Transverse colon (tissue), 4 donors: ENCODE data around the gene IQCM. TPM values are rescaled to one million over a fixed set of nuclear protein-coding genes. Genes with fewer than 3 reads are reported as not detected.
"Not testable (repeated sequence)": the region's sequence is repeated elsewhere in the genome, so short reads cannot be mapped to it uniquely, and the experiment has no call there.

Experiments
- DNase-seq: peaks from one replicate; pipeline ENCODE4 v3.0.0-alpha.2; 2019
- H3K27ac ChIP-seq, 4 donors: fragments of 200-600 bp; sonication (generic); 2 replicates each; pipeline ENCODE4 v1.5.1; 2016 to 2018; ENCODE audit warnings: inconsistent platforms in 4 of 4
- H3K27me3 ChIP-seq: fragments of 200-600 bp; sonication (generic); 2 replicates; pipeline ENCODE4 v1.5.1; 2017; ENCODE audit warnings: inconsistent platforms
- H3K36me3 ChIP-seq, 4 donors: fragments of 200-600 bp; sonication (generic); 2 replicates each; pipeline ENCODE4 v1.5.1; 2017 to 2019; ENCODE audit warnings: inconsistent platforms in 4 of 4
- H3K4me1 ChIP-seq, 4 donors: fragments of 200-600 bp; sonication (generic); 2 replicates each; pipeline ENCODE4 v1.5.1; 2017 to 2020; ENCODE audit warnings: inconsistent platforms in 4 of 4
- H3K4me3 ChIP-seq, 4 donors: fragments of 200-600 bp; sonication (generic); 1 replicate in 1 of 4; 2 replicates in 3 of 4; pipeline versions ENCODE4 v1.5.1 to v1.6.1; 2017 to 2019; ENCODE audit warnings: inconsistent platforms in 4 of 4
- H3K9me3 ChIP-seq, 2 donors: fragments of 200-600 bp; sonication (generic); 2 replicates each; pipeline ENCODE4 v1.5.1; 2017 to 2019; ENCODE audit warnings: inconsistent platforms in 2 of 2
- EP300 ChIP-seq: sonication (generic); formaldehyde crosslinking; IDR thresholded peaks from one replicate; pipeline ENCODE4 v1.6.1; 2017; ENCODE audit warnings: antibody characterized with exemption, low read depth
- POLR2A ChIP-seq: fragments of 450-650 bp; IDR thresholded peaks from one replicate; pipeline ENCODE4 v1.6.1; 2016; ENCODE audit warnings: antibody characterized with exemption, mild to moderate bottlenecking, moderate library complexity
- POLR2AphosphoS5 ChIP-seq, 3 donors: sonication (generic); formaldehyde crosslinking; IDR thresholded peaks; one replicate each; pipeline ENCODE4 v1.6.1; 2016; ENCODE audit warnings: antibody characterized with exemption in 3 of 3
- WGBS, 2 donors: methylation state at CpG; one replicate each; pipeline ENCODE4 v1.1.5; 2018; ENCODE audit warnings: low coverage in 1 of 2; 5-methylcytosine and 5-hydroxymethylcytosine counted together
- in situ Hi-C, 4 donors: fragments of 200-750 bp; cut with MboI; loops; one replicate each; pipeline versions ENCODE4 v1.15.0 to v1.15.1; 2017; ENCODE audit warnings: low sequenced_read_pairs in 3 of 4, low pct_ligation_motif_present in 1 of 4, low pct_unique_long_range_greater_than_20kb in 1 of 4
- intact Hi-C: fragments of 100-400 bp; cut with DNase I; formaldehyde crosslinking; loops from one replicate; pipeline ENCODE4 v1.15.1; 2023; ENCODE audit warnings: low total_unique reads
- total RNA-seq, 4 donors: library from RNA; depleted of rRNA; stranded (reverse); fragments of >200 nt; gene quantifications; one replicate each; pipeline ENCODE4 v1.1.0, GENCODE V29; 2016
- TF ChIP-seq, protein P1 (sequence below), 5 experiments: fragments of 200-600 bp in 3 of 5; fragments of 450-650 bp in 2 of 5; sonication (generic) in 3 of 5; IDR thresholded peaks; 1 replicate in 2 of 5; 2 replicates in 3 of 5; pipeline ENCODE4 v1.5.1; 2016 to 2017; ENCODE audit warnings: antibody characterized with exemption in 5 of 5, inconsistent platforms in 3 of 5, mild to moderate bottlenecking in 2 of 5, moderate library complexity in 1 of 5

The IQCM gene
- total RNA-seq, 4 donors from 2014 or later: 4.0 to 8.6 (median 8.5) TPM

DNA sequence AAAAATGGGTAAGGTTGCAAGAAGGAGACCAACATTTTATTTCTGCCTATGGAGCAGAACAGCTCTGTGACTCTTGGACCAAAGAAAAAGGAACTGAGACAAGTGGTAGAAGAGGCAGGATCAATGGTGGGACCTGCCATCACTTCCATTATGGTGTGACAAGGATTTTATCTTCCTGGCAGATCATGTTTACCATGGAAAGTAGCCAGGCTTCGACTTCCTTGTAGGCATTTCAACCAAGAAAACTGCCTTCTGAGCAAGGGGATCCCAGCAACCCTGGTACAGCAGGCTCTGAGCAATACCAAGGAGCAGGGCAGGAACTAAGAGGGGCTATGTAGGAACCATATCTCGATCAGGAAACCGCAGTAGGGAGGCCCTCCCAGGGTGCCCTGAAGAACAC is 317.4 kb downstream of the IQCM start:
- DNase-seq: no peak
- H3K36me3 ChIP-seq: no peaks in the 10 kb centered on the region
- H3K4me1 ChIP-seq: no peaks in the 10 kb centered on the region
- TF ChIP-seq EP300 (no peak), POLR2AphosphoS5 (IDR thresholded peaks at IDR 0.05) (no peak), POLR2A (no peak)
- TF ChIP-seq, protein P1, sequence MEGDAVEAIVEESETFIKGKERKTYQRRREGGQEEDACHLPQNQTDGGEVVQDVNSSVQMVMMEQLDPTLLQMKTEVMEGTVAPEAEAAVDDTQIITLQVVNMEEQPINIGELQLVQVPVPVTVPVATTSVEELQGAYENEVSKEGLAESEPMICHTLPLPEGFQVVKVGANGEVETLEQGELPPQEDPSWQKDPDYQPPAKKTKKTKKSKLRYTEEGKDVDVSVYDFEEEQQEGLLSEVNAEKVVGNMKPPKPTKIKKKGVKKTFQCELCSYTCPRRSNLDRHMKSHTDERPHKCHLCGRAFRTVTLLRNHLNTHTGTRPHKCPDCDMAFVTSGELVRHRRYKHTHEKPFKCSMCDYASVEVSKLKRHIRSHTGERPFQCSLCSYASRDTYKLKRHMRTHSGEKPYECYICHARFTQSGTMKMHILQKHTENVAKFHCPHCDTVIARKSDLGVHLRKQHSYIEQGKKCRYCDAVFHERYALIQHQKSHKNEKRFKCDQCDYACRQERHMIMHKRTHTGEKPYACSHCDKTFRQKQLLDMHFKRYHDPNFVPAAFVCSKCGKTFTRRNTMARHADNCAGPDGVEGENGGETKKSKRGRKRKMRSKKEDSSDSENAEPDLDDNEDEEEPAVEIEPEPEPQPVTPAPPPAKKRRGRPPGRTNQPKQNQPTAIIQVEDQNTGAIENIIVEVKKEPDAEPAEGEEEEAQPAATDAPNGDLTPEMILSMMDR (IDR thresholded peaks at IDR 0.05): no peak
- no peaks in the 10 kb centered on the region for H3K27me3 ChIP-seq
- WGBS, 2 donors: 13 to 53% methylated on average over 2 to 3 of the region's 3 CpGs
- H3K9me3 ChIP-seq: no peaks in the 10 kb centered on the region
- in situ Hi-C loops (no loop called here), intact Hi-C loops (no loop called here)
- H3K27ac ChIP-seq: no peak overlapping the region
- H3K4me3 ChIP-seq: no peak overlapping the region

DNA sequence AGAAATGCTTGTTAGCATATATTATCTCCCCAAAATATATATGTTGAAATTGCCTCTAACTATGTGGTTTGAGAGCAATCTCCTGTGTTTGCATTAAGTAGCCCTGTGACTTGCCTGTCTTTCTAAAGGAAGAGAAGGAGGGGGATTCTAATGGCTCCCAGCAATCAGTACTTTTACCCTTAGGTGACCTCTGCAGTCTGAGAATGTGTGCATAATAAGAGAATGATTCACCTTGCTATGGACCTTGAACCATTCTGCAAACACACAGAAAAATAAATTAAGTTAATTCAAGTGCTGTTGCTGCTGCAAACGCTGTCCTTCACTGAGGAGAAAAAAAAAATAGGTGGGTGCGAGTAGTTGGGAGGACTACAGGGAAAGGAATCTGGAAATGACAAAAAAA is 322.2 kb downstream of the IQCM start:
- no peak for TF ChIP-seq POLR2AphosphoS5 (IDR thresholded peaks at IDR 0.05)
- no peak for TF ChIP-seq EP300
- TF ChIP-seq POLR2A: no peak
- TF ChIP-seq, protein P1 (IDR thresholded peaks at IDR 0.05): no peak
- Histone ChIP-seq H3K9me3 (no peaks in the 10 kb centered on the region), H3K4me3 (no peak overlapping the region), H3K27ac (no peak overlapping the region), H3K27me3 (no peaks in the 10 kb centered on the region), H3K36me3 (no peaks in the 10 kb centered on the region), H3K4me1 (no peaks in the 10 kb centered on the region)
- intact Hi-C loops: no loop called here
- 47 to 55% methylated on average over 2 of the region's 2 CpGs for WGBS, 2 donors
- no peak for DNase-seq
- in situ Hi-C loops: no loop called here

DNA sequence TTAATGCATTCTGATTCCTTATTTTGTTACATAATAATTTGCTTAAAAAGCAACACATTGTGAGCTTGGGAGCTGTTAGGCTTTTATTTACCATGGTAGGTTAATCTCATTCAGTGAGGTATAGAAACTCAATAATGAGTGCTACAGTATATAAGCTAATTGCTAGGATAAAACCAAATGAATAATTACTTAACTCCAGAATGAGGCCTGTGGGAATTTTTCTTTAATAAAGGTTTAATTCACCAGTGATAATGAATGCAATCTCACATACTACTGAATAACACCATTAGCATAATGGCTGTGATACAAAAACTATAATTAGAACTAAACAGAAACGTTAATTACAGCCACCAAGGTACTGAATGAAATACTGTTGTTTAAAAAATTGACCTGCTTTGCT is 326.3 kb downstream of the IQCM start:
- H3K36me3 ChIP-seq: no peaks in the 10 kb centered on the region
- DNase-seq: no peak
- in situ Hi-C loops (no loop called here), intact Hi-C loops (no loop called here)
- TF ChIP-seq POLR2A (no peak), EP300 (no peak), POLR2AphosphoS5 (IDR thresholded peaks at IDR 0.05) (no peak)
- TF ChIP-seq, protein P1 (IDR thresholded peaks at IDR 0.05): no peak
- H3K27ac ChIP-seq: no peak overlapping the region
- H3K4me1 ChIP-seq: no peaks in the 10 kb centered on the region
- no peaks in the 10 kb centered on the region for H3K9me3 ChIP-seq
- 30 to 61% methylated on average over 1 of the region's 1 CpG for WGBS, 2 donors
- H3K4me3 ChIP-seq: no peak overlapping the region
- H3K27me3 ChIP-seq: no peaks in the 10 kb centered on the region

DNA sequence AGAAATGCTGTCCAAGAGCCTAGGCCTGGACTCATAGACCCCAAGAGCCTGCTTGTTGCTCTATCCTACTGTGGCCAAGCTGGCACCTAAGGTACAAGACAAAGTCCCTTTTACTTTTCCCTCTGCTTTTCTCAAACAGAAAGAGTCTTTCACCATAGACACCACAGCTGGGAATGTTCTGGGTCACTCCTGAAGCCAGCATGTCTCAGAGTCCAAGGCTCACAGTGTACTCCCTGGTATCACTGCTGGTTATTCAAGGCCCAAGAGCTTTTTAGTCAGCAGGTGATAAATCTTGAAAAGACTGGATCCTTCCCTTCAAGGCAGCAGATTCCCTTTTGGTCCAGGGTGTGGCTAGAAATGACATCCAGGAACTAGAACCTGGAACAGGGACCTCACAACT is 328.8 kb downstream of the IQCM start:
- in situ Hi-C loops (no loop called here), intact Hi-C loops (no loop called here)
- DNase-seq: no peak
- H3K36me3 ChIP-seq: no peaks in the 10 kb centered on the region
- TF ChIP-seq POLR2A (no peak), POLR2AphosphoS5 (IDR thresholded peaks at IDR 0.05) (no peak), EP300 (no peak)
- TF ChIP-seq, protein P1 (IDR thresholded peaks at IDR 0.05): no peak
- H3K4me1 ChIP-seq: no peaks in the 10 kb centered on the region
- no peaks in the 10 kb centered on the region for H3K9me3 ChIP-seq
- no peaks in the 10 kb centered on the region for H3K27me3 ChIP-seq
- H3K27ac ChIP-seq: no peak overlapping the region
- H3K4me3 ChIP-seq: no peak overlapping the region

DNA sequence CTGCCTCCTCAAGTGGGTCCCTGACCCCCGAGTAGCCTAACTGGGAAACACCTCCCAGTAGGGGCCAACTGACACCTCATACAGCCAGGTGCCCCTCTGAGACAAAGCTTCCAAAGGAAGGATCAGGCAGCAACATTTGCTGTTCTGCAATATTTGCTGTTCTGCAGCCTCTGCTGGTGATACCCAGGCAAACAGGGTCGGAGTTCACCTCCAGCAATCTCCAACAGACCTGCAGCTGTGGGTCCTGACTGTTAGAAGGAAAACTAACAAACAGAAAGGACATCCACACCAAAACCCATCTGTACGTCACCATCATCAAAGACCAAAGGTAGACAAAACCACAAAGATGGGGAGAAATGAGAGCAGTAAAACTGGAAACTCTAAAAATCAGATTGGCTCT is 347.0 kb downstream of the IQCM start:
- WGBS, 2 donors: 73% methylated on average over 3 of the region's 3 CpGs; no CpG with 5 or more reads in 1 of the 2 donors
- H3K36me3 ChIP-seq, H3K4me1 ChIP-seq, H3K9me3 ChIP-seq, DNase-seq, H3K27ac ChIP-seq, H3K4me3 ChIP-seq, in situ Hi-C loops, H3K27me3 ChIP-seq, intact Hi-C loops: not testable (repeated sequence)
